Stimulated activated CD8-positive, alpha-beta memory T cell treated with anti-CD3 and anti-CD28 coated beads, Interleukin-15, amount 100 ng/mL, for 24 hours (primary cell): ENCODE measurements around the gene C16orf74.

Experiments used
- DNase-seq: peaks from one replicate; pipeline ENCODE4 v3.0.0-alpha.2; 2020; ENCODE audit warnings: low read depth

The C16orf74 gene

DNA sequence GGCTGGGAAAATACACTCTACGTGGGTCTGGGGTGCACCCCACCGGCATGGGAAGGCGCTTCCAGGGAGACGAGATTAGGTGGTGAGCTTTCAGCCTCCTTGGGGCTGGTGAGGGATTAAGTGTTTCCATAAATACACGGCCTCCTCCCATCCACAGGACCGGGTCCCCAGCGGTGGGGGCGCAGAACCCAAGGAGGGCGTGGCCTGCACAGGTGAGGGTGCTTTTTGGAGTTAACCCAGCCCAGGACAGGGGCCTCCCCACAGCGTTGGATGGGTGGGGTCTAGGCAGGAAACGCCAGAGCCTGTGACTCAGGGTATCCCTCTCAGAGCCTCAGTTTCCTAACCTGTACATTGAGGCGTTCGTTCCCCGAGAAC is 1.1 kb downstream of the C16orf74 start:
- no peak for DNase-seq

DNA sequence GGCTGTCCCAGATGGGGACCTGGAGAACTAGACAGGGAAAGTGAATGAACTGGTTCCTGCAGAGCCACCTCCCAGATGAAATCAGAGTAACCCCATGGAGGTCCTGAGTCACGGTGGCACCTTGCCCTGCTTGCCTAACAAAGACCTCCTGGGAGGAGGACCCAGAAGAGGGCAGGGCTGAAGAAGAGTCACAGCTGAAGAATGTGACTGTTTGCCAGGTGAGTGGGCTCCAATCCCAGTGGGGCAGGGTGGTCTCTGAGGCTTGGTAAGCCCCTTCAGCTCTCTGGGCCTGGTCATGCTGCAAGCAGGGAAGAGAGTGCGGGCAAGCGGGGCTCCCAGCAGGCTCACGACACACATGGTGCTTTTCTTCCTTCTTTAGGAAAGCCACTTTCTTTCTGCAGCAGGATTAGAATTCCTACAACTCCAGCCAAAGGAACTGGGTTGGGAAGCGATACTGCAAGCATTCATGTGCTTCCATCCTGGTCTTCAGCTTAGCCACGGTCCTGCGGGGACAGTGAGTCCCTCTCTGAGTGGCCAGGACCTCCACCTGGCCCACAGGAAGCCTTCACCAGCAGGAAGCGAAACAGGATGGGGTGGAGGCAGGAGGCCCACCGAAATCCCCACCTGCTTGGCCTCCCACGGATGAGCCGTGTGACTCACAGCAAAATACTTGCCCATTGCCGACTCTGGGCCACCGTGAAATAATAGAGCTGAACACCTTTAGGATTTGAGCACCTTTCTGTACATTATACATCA is 4.3 kb downstream of the C16orf74 start:
- no peak for DNase-seq

DNA sequence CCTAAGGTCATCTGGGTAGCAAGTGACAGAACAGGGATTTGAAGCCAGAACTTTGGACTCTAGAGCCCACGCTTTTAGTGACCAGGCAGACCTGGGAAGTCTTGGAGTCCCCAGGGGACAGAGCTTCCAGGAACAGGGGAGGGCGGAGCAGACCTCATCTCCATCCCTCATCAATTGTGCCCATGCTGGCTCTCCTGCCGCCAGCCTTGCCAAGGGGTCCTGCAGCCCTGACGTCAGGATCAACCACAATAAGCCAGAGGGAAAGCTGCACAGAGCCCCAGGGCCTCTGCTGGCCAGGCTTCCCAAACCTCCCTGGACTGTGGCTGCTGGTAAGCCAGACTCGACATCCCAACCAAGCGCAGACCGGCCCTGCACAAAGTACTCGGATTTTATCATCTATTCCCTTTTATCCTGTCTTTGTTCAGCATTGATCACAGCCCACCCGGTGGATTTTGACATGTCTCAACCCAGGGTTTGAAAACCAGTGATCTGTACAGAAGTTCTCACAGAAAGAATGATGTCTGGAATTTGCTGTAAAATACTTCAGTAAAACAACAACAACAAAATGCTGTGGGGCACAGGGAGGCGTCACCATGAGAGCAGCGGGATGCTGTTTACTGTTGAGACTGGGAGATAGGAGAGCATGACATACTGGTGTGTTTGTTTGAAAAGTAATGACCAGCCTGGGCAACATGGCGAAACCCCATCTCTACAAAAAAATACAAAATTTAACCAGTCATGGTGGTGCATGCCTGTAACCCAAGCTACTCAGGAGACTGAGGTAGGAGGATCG is 11.8 kb downstream of the C16orf74 start:
- DNase-seq = no peak

DNA sequence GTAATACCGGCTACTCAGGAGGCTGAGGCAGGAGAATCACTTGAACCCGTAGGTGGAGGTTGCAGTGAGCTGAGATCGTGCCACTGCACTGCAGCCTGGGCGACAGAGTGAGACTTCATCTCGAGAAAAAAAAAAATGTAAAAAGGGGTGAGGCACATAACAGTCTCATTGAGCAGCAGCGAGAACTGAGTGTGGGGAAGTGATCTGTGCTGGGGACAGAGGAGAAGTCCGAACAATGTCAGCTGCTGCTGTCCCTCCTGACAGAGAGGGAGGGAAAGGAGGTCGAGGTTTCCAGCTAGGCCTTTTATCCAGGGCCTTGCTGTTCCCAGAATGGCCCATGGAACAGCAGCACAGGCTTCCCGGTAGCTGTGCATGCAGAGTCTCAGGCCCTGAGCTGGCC is 14.0 kb downstream of the C16orf74 start:
- no peak for DNase-seq

DNA sequence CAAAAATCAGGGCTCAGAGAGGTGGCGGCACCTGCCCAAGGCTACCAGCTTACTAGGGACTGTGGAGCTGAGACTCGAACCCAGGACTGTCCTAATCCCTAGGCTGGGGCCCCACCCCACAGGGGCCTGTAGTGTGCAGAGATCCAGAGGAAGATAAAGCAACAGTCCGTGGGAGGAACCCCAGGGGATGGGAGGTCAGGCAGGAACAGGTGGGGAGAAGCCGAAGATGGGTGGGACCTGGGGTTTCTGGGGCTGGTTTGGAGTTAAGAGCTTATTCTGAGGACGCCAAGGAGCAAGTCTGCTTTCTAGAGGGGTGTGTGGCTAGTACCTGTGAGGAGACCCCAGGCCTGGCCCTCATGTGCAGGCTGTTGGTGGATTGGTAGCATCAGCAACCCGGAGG is 14.9 kb downstream of the C16orf74 start:
- DNase-seq = no peak

DNA sequence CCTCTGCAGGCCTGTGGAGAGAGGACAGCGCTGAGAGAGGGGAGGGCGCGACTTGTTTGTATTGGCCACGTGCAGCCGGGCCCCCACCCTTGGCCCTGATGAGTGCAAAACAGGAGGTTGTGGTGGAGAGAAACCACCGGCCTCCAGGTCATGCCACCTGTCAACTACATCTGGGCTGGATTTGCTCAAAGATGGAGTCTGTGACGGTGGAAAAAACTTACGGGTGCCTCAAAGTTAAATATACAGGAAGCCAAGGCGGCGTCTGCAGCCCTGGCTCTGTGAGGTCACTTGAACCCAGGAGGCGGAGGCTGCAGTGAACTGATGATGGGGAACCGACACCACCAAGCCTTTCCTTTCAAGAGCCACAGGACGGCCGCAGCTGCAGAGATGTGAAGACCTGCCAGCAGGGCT is 15.7 kb downstream of the C16orf74 start:
- no peak for DNase-seq

DNA sequence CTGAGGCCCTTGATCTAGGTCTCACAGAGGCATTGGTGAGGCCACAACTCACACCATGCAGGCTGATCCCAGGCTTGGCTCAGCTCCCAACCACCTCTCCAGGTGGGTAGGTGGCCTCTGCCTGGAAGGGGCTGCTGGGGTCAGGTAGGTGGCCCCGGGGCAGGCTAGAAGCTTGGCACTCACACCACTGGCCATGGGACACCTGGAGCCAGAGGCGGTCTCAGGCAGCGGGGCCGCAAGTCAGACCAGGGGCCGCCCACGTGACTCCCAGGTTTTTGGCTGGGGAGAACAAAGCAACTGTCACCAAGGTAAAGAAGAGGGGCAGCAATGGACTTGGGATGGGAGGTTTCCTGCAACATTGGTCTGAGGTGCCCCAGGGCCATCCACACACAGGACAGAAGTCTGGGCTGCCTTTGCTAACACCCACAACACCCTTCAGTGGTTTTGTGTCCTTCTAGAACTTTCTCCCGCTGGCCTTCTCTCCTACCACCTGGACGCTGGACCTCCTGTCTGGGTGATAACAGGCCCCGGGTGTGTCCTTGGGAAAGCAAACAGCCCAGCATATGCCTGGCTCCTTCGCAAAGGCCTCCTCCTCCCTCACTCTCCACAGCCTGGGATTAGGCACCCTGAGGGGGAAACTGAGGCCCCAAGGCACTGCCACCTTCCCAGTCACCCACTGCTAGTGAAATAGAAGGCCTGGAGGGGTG is 16.4 kb downstream of the C16orf74 start:
- DNase-seq = no peak

DNA sequence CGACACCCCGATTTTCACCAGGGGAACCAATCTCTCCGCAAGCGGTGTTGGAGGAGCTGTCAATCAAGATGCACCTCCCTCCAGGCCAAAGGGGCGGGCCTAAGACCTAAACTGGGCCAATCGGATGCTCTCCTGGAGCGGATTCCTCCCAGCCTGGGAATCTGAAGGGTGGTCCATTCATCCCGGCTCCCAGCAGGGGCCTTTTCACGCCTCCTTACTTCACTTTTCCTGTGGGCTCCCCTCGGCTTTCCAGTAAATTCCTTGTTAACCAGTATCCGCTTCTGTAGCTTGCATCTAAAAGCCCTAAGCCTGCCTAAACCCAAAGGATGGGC is 17.1 kb downstream of the C16orf74 start:
- DNase-seq = no peak

DNA sequence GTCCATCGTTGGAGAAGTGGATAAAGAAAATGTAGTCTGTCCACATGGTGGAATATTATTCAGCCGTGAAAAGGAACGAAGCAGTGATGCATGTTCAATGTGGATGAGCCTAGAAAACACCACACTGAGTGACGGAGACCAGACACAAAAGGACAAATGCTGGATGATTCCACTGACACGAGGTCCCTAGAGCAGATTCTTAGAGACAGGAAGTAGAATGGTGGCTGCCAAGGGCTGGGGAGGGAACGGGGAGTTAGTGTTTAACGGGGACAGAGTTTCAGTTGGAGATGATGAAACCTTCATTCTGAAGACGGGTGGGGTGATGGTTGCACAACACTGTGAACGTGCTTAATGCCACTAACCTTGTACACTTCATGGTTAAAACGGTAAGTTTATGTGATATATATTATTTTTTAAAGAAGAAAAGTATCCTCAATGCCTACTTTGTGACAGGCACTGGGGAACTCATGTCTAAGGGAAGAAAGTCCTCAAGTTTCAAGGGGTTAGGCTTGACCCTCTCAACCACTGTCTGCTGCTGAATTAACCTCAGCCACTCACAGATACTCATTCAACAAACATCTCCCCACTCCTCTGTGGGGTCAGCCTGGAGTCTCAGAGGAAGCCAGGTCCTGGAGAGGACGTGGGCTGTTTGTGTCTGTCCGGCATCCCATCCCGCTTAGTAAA is 17.6 kb downstream of the C16orf74 start:
- no peak for DNase-seq

DNA sequence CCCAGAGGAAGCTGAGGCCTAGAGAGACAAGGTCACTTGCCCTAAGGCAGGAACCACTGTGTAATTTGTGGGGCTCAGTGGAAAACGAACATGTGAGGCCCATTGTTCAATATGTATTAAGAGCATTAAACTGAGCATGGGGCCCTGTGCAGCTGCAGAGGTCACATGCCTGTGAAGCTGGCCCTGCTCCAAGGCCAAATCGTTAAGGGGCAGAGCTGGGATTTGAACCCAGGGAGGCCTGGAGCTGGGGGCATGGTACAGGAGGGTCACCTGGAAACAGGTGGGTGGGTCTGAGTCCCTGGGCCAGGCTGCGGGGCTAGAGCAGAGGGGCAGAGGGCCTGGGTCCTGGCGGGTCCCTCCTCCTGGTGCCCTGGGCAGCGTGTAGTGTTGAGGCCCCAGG is 19.7 kb downstream of the C16orf74 start:
- no peak for DNase-seq

DNA sequence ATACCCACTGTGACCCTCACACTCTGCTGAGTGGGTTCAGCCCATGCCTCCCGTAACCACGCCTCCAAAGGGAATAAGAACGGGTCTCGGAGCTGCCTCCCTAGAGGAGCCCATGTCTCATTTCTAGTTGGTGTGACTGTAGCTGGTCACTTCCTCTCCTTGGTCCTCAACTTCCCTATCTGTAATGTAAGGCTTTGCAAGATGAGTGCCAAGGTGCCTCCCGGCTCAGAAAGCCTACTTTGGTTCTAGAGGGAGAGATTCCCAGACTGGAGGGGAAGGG is 20.8 kb downstream of the C16orf74 start:
- no peak for DNase-seq

DNA sequence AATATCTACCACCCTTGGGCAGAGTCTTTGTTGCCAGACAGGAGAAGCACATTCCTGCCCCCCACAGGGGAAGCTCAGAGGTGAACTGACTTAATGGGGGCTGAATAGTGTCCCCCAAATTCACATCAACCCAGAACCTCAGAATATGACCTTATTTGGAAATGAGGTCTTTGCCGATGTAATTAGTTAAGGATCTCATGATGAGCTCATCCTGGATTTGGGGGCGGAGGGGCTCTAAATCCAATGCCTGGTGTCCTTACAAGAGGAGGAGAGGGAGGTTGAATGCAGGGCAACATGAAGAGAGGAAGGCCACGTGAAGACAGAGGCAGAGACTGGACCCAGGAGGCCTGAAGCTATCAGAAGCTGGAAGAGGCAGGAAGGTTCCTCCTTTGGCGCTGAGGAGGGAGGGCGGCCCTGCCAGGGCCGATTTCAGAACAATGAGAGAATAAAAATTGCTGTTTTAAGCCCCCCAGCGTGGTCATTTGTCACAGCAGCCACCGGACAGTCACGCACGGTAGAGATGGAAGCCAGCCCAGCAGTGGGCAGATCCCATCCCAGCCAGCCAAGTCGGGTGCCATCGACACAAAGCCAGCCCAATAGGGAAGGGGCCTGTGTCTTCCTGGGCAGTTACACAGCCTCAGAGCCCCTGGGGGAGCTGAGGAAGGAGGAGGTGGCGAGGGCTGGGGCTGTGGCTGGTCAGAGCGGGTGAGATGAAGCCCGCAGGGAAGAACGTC is 21.3 kb downstream of the C16orf74 start:
- no peak for DNase-seq

DNA sequence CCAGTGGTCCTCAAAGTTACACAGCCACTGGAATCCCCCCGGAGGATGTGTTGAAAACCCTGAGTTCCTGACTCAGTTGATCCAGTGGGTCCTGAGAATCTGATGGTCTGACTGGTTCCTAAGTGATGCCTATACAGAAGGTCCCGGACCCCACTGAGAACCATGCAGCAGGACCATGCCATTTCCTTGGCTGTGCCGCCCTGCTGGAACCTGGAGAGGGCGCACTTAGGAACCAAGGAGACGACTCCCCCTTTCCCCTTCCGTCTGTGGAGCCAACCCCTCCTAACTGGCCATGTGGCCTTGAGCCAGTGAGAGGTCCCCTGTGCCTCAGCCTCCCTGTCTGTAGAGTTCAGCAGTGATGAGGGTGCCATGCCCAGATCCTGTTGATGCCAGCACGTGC is 22.0 kb downstream of the C16orf74 start:
- no peak for DNase-seq

DNA sequence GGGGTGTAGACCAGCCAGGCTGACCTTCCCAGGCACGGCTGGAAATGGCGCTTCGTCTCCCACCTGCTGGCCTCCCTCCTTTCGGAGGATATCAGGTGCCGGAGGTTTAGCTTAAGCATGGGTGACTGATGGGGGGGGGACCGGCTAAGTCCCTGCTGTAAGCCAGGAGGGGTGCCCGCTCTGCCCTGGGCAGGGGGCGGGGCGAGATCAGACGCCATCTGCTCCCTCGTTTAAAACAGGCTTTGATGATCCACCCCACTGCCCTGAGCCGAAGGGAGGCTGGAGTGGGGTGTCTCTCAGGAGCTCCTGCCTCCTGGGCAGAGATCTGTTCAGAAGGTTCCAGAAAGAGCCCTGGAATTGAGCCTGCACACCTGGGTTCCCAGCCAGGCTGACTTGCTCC is 26.0 kb downstream of the C16orf74 start:
- no peak for DNase-seq

DNA sequence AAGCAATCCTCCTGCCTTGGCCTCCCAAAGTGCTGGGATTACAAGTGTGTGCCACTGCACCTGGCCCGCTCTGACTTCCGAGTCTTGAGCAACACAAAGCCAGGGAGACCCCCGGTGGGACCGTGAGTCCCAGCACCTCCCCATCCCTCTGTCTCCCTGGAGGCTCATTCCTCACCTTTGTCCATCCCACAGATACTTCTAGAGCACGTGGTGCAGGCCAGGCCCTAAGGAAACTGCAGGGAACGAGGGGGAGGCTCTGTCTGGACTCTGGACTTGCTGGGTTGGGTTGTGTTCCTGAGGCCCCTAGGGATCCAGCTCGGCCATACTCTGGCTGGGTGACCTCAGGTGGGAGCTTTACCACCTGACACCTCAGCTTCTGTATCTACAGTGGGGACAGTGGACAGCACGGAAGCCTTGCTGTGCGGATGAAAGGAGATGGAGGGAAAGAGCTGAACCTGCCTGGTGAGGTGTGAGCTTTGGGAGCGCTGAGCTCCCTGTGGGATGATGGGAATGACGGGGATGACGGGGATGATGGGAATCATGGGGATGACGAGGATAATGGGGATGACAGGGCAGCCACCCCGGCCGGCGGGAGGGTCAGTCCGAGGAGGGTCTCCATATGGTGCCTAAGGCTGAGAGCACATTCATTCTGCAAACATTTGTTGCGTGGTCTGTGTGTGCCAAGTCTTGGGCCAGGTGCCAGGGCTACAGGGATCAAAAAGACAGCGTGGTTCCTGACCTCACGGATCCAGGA is 26.6 kb downstream of the C16orf74 start:
- no peak for DNase-seq

DNA sequence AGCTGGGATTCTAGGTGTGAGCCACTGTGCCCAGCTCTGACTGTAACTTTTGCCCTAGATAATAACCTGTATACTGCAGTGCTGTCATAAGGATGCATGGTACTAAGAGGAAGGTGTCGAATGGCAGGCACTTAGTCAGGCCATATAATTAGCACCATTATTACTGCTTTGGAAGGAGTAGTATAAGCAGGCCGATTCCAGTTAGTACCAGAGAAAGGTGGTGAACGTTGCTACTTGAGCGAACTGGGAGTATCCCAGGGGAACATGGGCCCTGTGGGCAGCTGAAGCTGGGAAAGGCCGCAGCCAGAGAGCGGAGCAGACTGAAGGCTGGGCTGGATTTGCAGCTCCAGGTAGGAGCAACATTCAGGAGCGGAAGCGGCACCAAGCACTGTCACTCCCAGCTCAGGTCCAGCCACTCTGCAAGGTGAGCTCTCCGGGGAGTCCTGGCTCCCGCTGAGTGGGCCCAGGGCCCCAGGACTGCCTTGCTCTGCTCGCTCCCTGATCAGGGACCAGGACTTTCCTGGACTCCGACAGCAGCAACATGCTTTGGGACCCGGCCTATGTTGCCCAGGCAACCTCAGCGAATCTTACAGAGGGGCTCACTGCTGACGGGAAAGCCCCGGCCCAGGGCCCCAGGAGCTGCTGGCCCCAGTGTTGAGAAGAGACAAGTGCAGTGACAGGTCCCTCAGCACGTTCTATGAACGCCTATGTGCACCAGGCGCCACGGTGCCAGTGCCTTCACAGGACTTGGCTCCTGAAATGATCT is 28.6 kb downstream of the C16orf74 start:
- DNase-seq = no peak

DNA sequence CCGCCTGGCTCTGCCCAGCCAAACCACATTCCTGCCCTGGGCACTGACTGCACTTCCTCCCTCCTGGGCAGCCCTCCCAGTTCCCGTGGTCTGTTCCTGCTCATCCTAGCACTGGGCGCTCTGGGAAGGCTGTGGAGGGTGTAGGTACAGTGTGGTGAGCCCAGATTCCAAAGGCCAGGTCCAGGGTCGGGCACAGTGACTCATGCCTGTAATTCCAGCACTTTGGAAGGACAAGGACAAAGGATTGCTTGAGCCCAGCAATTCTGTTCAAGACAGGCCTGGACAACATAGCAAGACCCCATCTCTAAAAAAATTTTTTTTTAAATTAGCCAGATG is 30.6 kb downstream of the C16orf74 start:
- no peak for DNase-seq

DNA sequence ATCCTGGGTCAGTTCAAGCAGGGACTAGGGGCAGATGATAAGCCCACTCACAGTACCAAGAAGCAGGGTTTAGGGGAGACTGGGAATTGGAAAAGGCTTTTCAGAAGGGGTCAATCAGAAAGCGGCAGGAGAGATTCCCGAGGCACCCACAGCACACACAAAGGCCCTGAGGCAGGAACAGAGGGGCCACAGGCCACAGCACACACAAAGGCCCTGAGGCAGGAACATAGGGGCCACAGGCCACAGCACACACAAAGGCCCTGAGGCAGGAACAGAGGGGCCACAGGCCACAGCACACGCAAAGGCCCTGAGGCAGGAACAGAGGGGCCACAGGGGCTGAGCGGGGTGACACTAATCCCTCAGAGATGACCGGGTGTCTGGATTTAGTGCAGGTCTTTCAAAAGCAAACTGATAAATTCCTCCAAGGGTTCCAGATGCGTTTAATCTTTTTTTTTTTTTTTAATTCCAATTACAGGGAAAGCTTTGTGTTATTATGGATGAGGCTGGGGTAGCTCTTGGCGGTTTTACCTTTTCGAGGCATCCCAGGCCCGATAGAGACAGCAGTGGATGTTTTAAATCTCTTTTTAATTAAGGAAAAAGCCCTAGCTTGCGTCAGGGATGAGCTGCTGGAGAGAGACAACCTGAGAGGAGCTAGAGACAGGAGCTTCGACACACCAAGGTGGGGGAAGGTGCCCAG is 31.1 kb downstream of the C16orf74 start:
- DNase-seq = no peak

DNA sequence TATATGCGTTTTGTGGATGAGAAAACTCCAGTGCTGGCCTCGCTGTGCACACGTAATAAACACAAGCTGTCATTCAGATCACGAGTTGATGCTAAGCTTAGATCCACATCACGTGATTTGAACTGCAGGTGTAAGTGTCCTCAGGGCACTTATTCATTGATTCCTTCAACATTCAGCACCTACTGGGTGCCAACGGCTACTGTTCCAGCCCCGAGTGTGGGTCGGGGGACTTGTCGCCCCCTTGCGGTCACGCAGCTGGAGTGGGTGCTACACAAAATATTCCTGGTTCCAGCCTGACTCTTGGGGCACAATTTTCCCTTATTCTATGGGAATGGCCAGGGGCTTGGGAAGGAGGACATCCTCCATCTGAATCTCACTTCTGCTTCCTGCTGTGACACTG is 32.2 kb downstream of the C16orf74 start:
- no peak for DNase-seq

DNA sequence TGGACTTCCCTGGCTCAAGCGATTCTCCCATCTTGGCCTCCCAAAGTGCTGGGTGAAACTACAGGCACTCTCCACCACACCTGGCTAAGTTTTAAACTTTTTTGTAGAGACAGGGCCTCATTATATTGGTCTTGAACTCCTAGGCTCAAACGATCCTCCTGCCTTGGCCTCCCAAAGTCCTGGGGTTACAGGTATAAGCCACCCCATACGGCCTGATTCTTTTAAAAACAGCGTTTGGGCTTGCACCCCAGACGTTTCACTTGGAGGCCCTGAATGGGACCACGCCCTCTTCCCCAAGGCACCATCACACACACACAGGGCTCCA is 32.8 kb downstream of the C16orf74 start:
- no peak for DNase-seq
